ENCODE results near the gene SPIRE2.

Gene SPIRE2

DNA sequence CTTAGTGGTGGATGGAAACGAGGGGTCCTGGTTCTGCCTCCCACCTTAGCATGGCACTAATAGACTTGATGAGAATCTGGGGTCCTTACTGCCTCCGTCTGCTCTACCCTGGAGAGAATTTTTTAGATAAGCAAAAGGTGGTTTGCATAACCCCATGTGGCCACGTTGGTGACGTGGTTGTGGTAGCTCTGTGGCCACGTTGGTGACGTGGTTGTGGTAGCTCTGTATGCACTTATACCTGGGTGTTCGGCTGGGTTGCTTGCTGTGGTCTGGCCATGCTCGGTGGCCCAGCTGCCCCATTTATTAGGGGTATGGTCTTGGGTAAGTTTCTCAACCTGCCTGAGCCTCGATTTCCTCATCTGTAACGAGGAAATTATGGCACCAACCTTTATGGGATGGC, 13.0 kb downstream of the SPIRE2 start:
- DNase-seq (ENCODE audit: low read depth): no peak

DNA sequence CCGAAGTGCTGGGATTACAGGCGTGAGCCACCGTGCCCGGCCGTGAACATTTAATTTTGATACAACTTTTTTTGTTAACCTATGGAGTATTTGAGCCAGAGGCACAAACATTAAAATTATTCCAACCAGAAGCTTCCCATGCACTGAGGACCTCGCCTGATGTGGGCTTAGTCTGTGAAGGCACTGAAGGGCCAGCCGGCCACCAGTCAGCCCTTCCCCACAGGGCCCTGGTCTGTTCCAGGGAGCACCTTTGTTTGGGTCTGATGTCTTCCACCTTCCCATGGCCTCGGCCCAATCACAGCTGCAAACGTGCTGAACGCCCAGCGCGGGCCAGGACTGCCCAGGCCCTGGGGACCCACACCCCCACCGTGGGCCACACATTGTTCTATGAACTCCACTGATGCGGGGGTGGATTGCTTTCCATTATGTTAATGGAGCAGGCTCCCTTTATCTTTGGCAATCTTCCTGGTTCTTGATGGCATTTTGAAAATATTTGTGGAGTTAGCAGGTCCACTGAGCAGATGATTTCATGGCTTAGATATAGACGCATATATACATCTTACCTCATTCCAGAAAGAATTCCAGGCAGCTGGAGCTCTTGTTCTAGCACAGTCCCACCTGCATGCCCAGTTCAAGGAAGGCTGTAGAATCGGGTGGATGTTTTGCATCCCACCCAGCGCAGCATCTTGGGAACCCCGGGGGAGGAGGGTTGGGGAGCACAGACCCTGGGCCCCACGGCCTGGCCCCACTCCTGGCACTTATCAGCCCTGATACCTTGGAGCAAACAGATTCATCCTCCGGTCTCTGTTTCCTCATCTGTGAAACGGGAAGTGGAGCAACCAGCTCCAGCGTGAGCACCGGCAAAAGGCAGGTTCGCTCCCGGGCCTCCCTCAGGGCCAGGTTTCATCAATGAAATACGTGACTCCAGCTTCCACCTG, 14.5 kb downstream of the SPIRE2 start:
- DNase-seq (ENCODE audit: low read depth): no peak

DNA sequence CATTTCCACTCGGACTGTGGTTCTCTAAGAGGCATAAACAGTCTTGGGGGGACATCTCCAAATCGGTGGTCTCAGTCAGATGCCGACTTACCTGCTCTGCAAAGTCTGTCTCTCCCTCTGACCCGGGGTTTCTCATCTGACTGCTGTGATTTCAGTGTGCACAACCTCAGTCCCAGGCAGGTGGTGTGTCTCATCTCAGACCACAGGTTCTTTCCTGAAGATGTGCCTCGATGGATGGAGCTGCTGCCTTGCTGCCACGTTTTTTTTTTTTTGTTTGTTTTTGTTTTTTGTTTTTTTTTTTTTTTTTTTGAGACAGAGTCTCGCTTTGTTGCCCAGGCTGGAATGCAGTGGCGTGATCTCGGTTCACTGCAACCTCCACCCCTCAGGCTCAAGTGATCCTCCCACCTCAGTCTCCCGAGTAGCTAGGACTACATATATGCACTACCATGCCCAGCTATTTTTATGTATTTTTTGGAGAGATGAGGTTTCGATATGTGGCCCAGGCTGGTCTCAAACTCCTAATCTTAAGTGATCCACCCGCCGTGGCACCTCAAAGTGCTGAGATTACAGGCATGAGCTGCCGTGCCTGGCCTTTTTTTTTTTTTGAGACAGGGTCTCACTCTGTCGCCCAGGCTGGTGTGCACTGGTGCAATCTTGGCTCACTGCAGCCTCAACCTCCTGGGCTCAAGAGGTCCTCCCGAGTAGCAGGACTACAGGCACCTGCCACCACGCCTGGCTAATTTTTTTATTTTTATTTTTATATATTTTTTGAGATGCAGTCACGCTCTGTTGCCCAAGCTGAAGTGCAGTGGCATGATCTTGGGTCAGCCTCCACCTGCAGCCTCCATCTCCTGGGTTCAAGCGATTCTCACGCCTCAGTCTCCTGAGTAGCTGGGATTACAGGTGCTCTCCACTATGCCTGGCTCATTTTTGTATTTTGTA, 15.4 kb downstream of the SPIRE2 start:
- DNase-seq (ENCODE audit: low read depth): no peak

DNA sequence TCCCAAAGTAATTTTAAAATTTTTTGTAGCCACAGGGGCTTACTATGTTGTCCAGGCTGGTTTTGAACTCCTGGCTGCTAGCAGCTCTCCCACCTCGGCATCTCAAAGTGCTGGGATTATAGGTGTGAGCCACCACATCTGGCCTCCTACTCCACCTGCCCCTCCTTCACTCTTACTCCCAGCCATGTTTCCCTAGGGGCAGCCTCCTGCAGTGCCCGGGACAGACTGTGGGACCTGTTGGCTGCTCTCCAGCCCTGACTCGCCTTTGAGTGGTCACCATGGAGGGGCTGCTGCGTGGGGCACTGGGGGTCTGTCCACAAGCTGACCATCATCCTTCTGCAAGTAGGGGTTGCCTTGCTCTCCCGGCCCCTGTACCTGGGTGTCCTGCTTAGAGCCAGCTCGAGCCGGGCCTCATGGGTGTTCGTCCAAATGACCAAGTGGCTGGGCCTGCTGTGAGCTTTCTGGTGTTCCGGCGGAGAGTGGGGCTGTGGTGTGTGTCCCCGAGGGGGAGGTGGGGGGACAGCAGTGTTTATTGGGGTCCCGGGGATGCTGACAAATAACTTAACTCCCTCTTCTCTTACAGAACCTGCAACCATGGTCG, 16.6 kb downstream of the SPIRE2 start:
- no peak for DNase-seq (ENCODE audit: low read depth)

DNA sequence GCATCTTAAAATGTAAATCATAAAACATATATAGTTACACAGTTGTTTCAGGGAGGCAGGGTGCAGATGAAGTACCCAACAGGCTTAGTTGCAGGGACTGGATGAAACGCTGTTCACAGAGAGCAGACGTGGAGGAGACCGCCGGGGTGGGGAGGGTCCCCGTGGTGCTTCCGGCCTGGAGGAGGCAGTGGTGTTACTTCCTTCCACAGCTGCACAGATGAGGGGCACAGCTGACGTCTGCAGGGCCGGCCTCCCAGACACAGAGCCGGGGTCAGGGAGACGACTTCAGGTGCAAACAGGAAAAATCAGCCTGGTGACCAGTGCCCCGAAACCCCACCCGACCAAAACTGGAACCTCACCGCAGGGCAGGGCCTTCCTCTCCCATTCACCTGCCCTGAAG, 17.1 kb downstream of the SPIRE2 start:
- no peak for DNase-seq (ENCODE audit: low read depth)

DNA sequence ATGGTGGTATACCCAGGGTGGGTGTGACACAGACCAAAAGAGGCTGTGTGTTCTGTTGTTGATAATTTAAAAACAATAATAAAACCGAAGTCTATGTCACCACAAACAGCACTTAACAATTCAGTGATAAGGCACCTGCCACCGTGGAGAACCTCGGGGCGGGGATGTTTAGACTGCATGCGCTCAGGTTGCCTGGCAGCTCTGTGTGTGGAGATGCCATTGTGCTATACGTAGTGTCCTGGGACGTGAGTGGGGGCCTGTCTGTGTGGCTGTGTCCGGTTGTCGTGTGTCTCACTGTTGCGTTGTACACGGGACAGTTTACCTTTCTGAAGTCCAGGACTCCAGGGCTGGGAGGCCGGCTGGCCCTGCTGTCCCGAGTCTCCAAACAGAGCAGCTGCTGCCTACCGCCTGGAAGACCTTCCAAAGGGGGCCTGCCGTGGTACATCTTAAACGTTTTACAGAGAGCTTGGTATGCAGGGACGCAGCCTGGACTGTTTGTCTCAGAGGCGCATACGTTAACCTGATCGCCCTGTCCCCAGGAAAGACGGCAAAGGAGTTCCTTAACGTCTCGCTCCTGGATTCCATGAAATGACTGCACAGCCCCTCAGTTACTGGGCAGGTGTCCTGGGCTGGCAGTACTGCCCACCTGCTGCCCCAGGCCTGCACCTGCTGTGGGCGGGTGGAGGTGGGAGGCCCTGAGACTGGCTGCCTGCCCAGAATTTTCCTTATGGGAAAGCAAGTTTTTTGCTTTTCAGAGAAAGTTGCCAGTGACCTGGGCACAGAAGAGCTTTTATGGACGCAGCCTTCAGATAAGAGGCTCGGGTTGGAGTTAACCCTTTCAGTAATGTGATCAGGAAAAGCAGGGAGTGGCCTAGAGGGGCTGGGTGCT, 19.0 kb downstream of the SPIRE2 start:
- no peak for DNase-seq (ENCODE audit: low read depth)

DNA sequence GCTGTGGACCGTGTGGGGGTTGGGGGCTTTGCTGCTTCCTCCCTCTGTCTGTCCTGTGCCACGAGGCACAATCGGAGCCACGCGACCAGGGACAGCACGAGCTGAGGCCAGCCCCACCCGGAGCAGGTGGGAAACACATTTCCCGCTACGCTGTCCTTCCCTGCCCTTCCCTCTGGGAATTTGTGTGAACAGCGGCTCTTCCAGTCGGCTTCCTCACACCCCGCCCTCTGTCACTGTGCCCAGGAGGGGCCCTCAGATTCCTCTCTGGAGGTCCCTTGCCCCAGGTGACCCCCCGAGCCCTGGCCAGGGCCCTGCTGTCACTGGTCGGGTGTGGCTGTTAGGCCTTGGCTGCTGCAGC, 19.6 kb downstream of the SPIRE2 start:
- DNase-seq (ENCODE audit: low read depth): no peak

DNA sequence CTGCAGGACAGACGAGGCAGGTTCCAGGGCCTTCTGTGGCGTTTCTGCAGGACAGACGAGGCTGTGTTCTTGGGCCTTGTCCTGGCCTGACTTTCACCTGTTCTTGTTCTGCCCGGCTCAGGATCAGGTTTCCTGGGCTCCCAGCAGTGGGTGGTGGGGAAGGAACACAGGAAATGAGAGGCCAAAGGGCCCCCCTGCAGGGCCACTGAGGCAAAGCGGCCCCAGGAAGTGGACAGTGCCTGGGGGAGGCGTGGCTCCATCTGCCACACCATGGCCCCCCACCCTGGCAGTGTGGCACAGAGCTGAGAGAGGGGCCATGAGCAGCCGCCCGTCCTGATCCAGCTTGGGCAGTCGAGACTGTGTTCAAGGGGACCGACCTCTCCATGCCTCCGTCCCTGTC, 20.7 kb downstream of the SPIRE2 start:
- DNase-seq (ENCODE audit: low read depth): no peak

DNA sequence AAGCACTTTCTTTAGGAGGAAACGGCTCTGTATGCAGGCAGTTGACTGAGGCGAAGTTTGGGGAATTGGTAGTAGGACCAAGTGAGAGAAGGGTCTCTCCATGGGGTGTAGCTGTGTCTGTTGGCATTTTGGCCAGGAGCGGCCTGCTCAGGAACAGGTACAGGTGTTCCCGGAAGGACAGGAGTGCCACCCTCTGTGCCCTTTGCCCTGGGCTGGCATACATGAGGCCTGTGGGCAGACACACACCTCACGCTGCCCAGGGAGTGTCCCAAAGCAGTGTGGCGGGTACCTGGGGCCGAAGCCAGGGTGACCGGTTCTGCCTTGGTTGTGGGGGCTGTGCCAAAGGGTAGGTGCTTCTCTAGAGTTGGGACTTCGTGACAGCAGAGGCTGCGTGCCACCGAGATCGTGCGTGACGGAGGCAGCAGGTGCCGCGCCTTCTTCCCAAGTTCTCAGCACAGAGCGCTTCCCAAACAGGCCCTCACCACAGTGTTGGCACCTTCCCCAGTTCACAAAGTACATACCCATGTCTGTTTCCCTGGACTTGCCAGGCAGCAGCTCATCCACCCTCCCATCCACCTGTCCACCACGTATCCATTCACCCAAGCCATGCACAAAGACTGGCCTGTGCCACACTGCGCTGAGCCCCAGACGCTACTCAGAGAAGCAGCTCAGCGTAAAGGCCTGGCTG, 25.2 kb downstream of the SPIRE2 start:
- DNase-seq (ENCODE audit: low read depth): no peak

DNA sequence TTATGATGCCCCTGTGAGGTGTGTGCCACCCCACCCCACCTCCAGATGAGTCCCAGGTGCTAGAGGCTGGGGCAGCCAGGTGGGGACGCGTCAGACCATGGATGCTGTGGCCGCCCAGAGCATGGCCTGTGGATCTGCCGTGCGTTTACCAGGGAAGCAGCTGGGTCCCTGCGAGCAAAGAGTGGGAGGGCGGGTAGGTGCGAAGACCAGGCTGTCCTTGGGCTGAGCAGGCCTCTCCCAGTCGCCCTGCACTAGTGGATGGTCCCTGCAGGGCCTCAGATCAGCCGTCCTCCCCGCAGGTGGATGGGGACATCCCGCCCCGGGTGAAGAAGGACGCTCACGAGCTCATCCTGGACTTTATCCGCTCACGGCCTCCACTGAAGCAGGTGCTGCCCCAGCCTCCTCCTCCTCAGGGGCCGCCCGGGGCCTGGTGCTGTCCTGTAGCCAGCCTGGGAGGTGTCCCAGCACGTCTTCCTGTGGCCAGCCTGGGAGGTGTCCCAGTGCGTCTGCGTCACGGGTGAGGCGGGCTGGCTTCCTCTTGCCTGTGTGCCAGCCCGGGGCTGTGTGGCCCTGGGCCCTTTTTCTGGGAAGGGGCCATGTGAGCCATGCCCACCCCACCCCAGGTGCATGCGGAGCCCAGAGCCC, 27.1 kb downstream of the SPIRE2 start:
- DNase-seq (ENCODE audit: low read depth): no peak

DNA sequence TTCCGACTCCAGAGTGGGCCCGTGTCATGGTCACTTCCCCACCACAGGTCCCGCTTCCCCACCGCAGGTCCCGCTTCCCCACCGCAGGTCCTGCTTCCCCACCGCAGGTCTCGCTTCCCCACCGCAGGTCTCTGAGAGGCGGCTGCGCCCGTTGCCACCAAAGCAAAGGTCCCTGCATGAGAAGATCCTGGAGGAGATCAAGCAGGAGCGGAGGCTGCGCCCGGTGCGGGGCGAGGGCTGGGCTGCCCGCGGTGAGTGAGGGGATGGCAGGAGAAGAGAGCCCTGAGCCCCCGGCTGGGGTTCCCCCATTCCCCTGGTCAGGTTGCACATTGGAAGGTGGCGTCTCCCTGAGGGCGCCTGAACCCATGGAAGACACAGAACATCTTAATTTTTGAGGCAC, 27.7 kb downstream of the SPIRE2 start:
- DNase-seq (ENCODE audit: low read depth): no peak

DNA sequence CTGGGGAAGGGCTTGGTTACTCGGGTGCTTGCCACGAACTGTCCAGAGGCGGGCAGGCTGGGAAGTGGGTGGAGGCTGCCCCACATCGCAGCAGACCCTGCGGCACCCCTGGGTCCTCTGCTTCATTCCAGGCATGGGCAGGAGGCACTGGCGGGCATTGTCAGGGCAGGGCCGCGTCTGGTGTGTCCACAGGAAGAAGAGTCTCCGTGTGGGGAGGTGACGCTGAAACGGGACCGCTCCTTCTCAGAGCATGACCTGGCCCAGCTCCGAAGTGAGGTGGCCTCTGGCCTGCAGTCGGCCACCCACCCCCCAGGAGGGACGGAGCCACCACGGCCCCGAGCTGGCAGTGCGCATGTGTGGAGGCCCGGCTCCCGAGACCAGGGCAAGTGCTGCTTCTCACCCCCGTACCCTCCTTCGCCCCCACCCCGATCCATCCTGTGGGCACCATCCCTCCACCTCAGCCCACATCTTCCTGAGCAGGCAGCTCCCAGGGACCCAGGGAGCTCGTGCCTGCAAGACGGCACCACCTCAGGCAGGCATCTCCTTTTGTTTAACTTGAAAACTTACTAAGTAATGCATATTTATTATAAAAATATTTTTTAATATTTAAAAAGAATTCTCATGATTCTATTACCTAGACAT, 30.8 kb downstream of the SPIRE2 start:
- DNase-seq (ENCODE audit: low read depth): no peak

DNA sequence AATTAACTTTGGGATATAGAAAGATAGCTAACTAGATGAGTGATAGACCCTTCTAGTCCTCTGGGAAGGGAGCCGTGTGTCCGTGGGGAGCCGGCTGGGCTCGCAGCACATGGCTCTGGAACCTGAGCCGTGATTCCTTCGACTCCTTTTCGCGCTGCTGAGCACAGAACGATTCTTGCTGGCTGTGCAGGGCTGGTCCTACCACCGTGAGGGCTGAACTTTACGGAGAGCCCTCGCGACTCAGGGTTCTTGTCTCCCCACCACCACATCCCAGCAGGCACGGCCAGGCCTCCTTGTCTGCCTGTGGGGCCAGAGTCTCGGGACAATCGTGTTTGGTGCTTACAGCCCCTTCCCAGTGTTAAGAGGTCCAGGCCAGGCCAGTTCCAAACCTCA, 31.3 kb downstream of the SPIRE2 start:
- DNase-seq (ENCODE audit: low read depth): no peak

DNA sequence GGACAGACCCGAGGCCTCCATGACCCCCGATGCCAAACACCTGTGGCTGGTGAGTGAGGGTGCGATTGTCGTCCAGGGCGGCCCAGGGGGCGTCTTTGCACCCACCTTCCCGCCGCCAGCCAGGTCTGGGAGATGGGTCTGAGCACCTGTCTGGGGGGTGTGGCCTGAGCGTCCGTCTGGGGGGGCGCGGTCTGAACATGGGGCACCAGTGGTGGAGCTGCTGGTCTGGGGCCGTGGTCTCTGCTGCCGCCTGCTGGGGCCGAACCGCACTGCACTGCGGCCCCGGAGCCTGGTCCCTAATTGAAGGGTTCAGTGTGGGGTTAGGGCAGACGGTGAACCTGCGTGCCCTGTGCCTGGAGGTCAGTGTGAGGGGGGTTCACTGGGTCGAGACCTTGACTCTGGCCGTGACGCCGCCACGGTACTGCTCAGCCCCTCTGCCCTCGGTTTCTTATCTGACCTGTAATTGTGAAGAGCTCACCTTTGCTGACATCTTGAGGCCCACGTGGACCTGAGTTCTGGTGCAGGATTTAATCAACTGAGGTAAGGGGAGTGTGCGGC, 32.6 kb downstream of the SPIRE2 start:
- DNase-seq (ENCODE audit: low read depth): peak; percentile 58

DNA sequence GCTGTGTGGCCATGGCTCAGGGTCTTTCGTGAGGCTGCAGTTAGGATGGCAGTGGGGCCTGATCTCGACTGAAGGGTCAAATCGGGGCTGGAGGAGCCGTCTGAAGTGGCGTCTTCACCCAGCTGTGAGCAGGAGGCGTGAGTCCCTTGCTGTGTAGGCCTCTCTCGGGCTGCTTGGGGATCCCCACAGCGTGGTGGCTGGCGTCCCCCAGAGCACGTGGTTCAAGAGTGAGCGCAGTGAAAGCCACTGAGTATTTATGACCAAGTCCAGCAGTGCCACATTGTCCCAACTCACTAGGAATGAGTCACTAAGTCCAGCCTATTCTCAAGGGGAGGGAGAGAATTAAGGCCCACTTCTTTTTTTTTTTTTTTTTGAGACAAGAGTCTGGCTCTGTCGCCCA, 33.4 kb downstream of the SPIRE2 start:
- no peak for DNase-seq (ENCODE audit: low read depth)

DNA sequence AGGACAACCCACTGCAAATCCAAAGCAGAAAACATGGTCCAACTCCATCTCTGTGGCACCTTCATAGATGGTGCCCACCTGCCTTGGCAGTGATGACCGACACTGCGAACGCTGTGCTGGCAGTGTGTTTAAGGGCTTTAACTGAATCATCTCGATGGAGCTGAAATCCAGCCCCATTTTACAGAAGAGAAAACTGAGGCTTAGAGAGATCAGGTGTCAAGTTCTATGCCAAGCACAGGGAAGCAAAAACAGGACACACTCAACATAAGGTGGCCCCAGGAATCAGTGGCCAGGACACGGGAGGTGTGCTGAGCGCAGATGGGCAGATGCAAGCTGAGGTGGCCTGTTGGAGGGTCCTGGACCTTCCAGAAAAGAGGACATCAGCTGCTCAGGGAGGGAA, 34.5 kb downstream of the SPIRE2 start:
- no peak for DNase-seq (ENCODE audit: low read depth)

DNA sequence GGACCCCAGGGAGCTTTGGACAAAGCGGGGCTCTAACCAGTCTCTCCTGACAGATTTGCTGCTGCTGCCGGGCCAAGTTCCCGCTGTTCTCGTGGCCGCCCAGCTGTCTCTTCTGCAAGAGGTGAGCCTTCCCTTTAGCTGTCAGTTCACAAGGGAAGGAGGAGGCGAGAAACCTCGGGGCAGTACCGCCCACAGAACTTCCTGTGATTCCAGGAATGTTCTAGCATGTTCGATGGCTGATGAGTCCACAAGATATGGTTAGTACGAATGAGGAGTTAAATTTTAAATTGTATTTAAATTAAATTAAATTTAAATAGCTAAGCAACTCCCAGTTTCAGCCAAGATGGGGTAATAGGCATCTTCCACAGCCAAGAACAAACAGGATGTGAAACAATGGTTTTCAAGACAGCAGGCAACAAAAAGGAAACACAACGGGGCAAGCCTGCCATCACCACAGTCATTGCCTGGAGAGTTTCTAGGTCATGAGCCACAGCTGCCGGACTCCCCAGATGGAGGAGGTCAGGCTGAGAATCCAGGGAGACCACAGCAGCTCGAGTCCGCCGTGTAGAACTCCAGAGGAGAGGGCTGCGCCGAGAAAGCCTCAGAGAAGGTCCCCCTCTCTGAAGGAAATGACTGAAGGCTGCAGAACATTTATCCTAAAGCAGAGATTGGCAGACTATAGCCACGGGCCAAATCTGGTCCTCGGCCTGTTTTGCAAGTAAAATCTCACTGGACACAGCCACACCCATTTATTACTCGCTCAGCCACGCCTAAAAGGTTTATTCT, 35.7 kb downstream of the SPIRE2 start:
- DNase-seq (ENCODE audit: low read depth): no peak

DNA sequence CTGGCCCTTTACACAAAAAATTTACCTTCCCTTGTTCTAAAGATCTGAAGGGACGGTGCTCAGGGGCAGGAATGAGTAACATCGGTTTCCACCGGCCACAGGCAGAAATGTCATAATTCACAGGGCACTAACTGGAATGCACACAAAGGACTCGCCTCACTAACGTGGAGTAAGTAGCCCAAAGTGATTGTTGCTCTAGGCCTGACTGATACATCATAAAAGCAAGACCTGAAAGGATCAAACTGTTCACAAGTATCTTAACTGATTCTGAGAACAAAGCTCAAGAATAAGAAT, 36.2 kb downstream of the SPIRE2 start:
- DNase-seq (ENCODE audit: low read depth): no peak

DNA sequence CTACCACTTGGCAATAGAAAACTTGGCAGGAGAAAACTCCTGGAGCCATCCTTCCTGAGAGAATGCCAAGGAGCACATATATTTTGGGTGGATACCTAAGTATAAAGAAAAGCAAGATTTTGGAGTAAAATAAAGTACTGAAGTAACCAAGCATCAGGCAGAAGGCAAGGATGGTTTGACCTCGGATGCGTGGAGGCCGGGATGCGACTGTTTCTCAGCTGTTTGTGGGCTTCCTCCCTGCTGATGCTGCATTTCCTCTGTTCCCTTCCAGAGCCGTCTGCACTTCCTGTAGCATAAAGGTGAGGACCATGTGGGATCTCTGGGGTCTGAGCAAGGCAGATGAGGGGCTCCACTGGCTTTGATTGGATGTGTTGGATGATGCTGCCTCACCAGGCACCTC, 39.6 kb downstream of the SPIRE2 start:
- no peak for DNase-seq (ENCODE audit: low read depth)

Measured in stimulated activated CD8-positive, alpha-beta memory T cell treated with anti-CD3 and anti-CD28 coated beads, Interleukin-15, amount 100 ng/mL, for 24 hours (primary cell).